Endothelial cell of umbilical vein (primary cell): ENCODE results near the gene PHACTR1. TPM values are rescaled to one million over a fixed set of nuclear protein-coding genes. Genes with fewer than 3 reads are reported as not detected.

Experiments
- BruUV-seq: library from RNA; stranded (reverse); fragments of 400-500 nt; replicated peaks from 2 replicates; lab custom pipeline; 2021; lab: Mats Ljungman, UMichigan
- CTCF ChIA-PET: fragments of 300-600, 350-600 bp; sonication (Branson Sonifier 250); formaldehyde crosslinking; loops from one replicate; lab custom pipeline; 2021; ENCODE audit warnings: antibody characterized with exemption, inconsistent platforms; lab: Charles Lee
- POLR2A ChIA-PET: fragments of 300-600, 350-600 bp; sonication (Branson Sonifier 250); formaldehyde crosslinking; loops from one replicate; lab custom pipeline; 2021; ENCODE audit warnings: antibody characterized with exemption, inconsistent platforms; lab: Charles Lee
- DNase-seq: peaks from one replicate; pipeline ENCODE4 v3.0.0-alpha.2; 2011; ENCODE audit warnings: low read depth, low spot score
- FAIRE-seq: peaks from 2 replicates; lab custom pipeline; 2011; peaks lifted over from hg19 to GRCh38; lab: Jason Lieb, UNC
- H2AFZ ChIP-seq: 2 replicates; pipeline ENCODE4 v1.6.0; 2012; ENCODE audit warnings: low read depth, low read length, control low read depth, inconsistent platforms
- H3K27ac ChIP-seq: 2 replicates; pipeline ENCODE4 v1.5.1; 2011; ENCODE audit warnings: low read depth, mild to moderate bottlenecking, control low read depth, low read length, moderate library complexity; ENCODE audit not compliant: insufficient read depth
- H3K27me3 ChIP-seq, 2 experiments: 2 replicates each; pipeline versions ENCODE4 v1.6.0 to v1.6.1; 2011; ENCODE audit warnings: low read length in 2 of 2, mixed read lengths in 1 of 2; ENCODE audit not compliant: control insufficient read depth in 2 of 2, insufficient read depth in 2 of 2
- H3K36me3 ChIP-seq, 2 experiments: 2 replicates in 1 of 2; 3 replicates in 1 of 2; pipeline ENCODE4 v1.5.1; 2011; ENCODE audit warnings: low read length in 2 of 2, mild to moderate bottlenecking in 1 of 2, moderate library complexity in 1 of 2; ENCODE audit not compliant: control insufficient read depth in 2 of 2, insufficient read depth in 2 of 2; ENCODE audit errors: extremely low read depth in 1 of 2
- H3K4me1 ChIP-seq: 3 replicates; pipeline ENCODE4 v1.5.1; 2011; ENCODE audit warnings: mild to moderate bottlenecking, low read length; ENCODE audit not compliant: control insufficient read depth, insufficient read depth; ENCODE audit errors: extremely low read depth
- H3K4me2 ChIP-seq: 2 replicates; pipeline ENCODE4 v1.6.1; 2011; ENCODE audit warnings: low read length, control low read depth, mixed read lengths; ENCODE audit not compliant: insufficient read depth
- H3K4me3 ChIP-seq, 3 experiments: fragments of 200-600 bp in 1 of 3; sonication (generic), shearing (Covaris generic) in 1 of 3; replicated peaks in 1 of 3; 2 replicates each; pipeline ENCODE4 v1.5.1; 2011 to 2016; ENCODE audit warnings: control low read depth in 3 of 3, low read length in 3 of 3, mild to moderate bottlenecking in 2 of 3, inconsistent platforms in 1 of 3, low read depth in 1 of 3, moderate library complexity in 1 of 3; ENCODE audit not compliant: insufficient read depth in 1 of 3
- H3K79me2 ChIP-seq: 2 replicates; pipeline ENCODE4 v1.6.0; 2012; ENCODE audit warnings: low read length, inconsistent platforms; ENCODE audit not compliant: control insufficient read depth, insufficient read depth
- H3K9ac ChIP-seq: replicated peaks from 2 replicates; pipeline ENCODE3; 2011; ENCODE audit warnings: low read length, control low read depth; ENCODE audit not compliant: insufficient read depth; ENCODE audit errors: extremely low read depth
- H3K9me1 ChIP-seq: replicated peaks from 3 replicates; pipeline ENCODE4 v1.6.0; 2011; ENCODE audit warnings: mild to moderate bottlenecking, low read length; ENCODE audit not compliant: control insufficient read depth, insufficient read depth; ENCODE audit errors: extremely low read depth
- H3K9me3 ChIP-seq: replicated peaks from 2 replicates; pipeline ENCODE4 v1.5.1; 2012; ENCODE audit warnings: low read length, inconsistent platforms; ENCODE audit not compliant: control insufficient read depth, insufficient read depth
- H4K20me1 ChIP-seq: replicated peaks from 2 replicates; pipeline ENCODE3; 2011; ENCODE audit warnings: mild to moderate bottlenecking, low read length; ENCODE audit not compliant: control insufficient read depth, insufficient read depth; ENCODE audit errors: extremely low read depth
- CTCF ChIP-seq, 2 donors: IDR thresholded peaks; 1 replicate in 1 of 2; 2 replicates in 1 of 2; pipeline ENCODE4 v1.5.1; 2011; ENCODE audit warnings: low read length in 2 of 2, mild to moderate bottlenecking in 2 of 2, moderate library complexity in 2 of 2, control low read depth in 1 of 2, inconsistent platforms in 1 of 2, low read depth in 1 of 2; ENCODE audit not compliant: insufficient read depth in 1 of 2; ENCODE audit errors: extremely low read depth in 1 of 2
- EZH2 ChIP-seq: IDR thresholded peaks from 2 replicates; pipeline ENCODE4 v1.6.1; 2012; ENCODE audit warnings: borderline replicate concordance, low read depth, mild to moderate bottlenecking, moderate library complexity, low read length, inconsistent platforms; ENCODE audit not compliant: severe bottlenecking
- FOS ChIP-seq: IDR thresholded peaks from 2 replicates; pipeline ENCODE4 v1.6.1; 2011; ENCODE audit warnings: mild to moderate bottlenecking, low read length, moderate library complexity, borderline replicate concordance; ENCODE audit not compliant: insufficient read depth
- GATA2 ChIP-seq: IDR thresholded peaks from 2 replicates; pipeline ENCODE4 v1.7.0; 2011; ENCODE audit warnings: low read depth, mild to moderate bottlenecking, moderate library complexity, mixed read lengths, low read length; ENCODE audit not compliant: insufficient read length, insufficient read depth
- JUN ChIP-seq: IDR thresholded peaks from 2 replicates; pipeline ENCODE4 v1.6.1; 2011; ENCODE audit warnings: borderline replicate concordance, low read depth; ENCODE audit not compliant: insufficient read length, insufficient read depth
- MYC ChIP-seq: IDR thresholded peaks from one replicate; pipeline ENCODE4 v1.6.1; 2011; ENCODE audit warnings: mild to moderate bottlenecking, low read depth, low read length
- POLR2A ChIP-seq: IDR thresholded peaks from 2 replicates; pipeline ENCODE4 v1.6.1; 2012; ENCODE audit warnings: low read depth, mild to moderate bottlenecking, control low read depth, low read length
- POLR2AphosphoS5 ChIP-seq: IDR thresholded peaks from 2 replicates; pipeline ENCODE4 v1.6.1; 2012; ENCODE audit warnings: low read depth, mild to moderate bottlenecking, control low read depth, low read length, moderate library complexity; ENCODE audit not compliant: insufficient read depth
- dilution Hi-C: fragments of 300-500 bp; cut with MboI; formaldehyde crosslinking; loops from one replicate; pipeline ENCODE4 v1.15.0; 2019; ENCODE audit warnings: low sequenced_read_pairs; ENCODE audit not compliant: extremely low pct_ligation_motif_present
- intact Hi-C: fragments of 100-400 bp; cut with micrococcal nuclease; formaldehyde crosslinking; loops from one replicate; pipeline ENCODE4 v1.10.0; 2022
- polyA plus RNA-seq, 4 experiments: library from polyadenylated mRNA; depleted of rRNA in 3 of 4; stranded (reverse) in 3 of 4; unstranded in 1 of 4; fragments of >200 nt; gene quantifications; 2 replicates each; pipeline versions ENCODE4 v1.2.1 to v1.2.3, GENCODE V29; 2011 to 2012; ENCODE audit warnings: missing spikeins in 1 of 4
- total RNA-seq: library from RNA; stranded (reverse); gene quantifications from 2 replicates; pipeline ENCODE4 v1.2.3, GENCODE V29; 2021
- TF ChIP-seq, protein P1 (sequence below): IDR thresholded peaks from 2 replicates; pipeline ENCODE4 v1.6.1; 2011; ENCODE audit not compliant: insufficient read depth, insufficient read length

The PHACTR1 gene
- total and polyA plus RNA-seq, 2 donors (not counting 3 experiments of a cell fraction or from before 2014, with no cell fraction given): 2.4 to 23.2 TPM

DNA sequence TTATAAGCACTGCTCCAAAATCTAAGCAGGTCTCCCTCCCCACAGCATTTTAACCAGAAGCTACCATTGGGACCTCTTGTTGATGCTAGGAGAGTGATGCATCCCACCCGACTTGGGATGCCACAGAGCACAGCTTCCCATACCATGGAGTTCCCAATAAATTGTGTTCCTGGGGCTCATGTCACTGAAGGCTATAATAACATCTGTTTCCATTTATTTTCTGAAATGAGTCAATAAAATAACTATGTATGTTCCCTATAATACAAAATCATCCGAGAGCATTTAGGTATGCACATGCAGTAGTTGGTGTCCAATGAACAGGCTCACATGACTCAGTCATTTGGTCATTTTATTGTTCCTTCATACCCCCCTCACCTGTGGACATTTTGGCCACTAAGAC, 407.6 kb downstream of the PHACTR1 start:
- no peaks in the 10 kb centered on the region for H3K9me3 ChIP-seq
- ChIA-PET CTCF (interaction anchor here (1.0 to 2.5 kb wide), 3 partner anchors 10 to 213 kb away, joined by 3 to 11 read pairs (median 4); no protein-coding TSS in a partner anchor), POLR2A (no interaction called here)
- intact Hi-C loops (loop anchor here (10.0 kb wide), 1 partner anchor 209 kb away; no protein-coding TSS in a partner anchor), dilution Hi-C loops (no loop called here)
- no peaks in the 10 kb centered on the region for H3K79me2 ChIP-seq
- no peaks in the 10 kb centered on the region for H3K4me1 ChIP-seq
- no peak overlapping the region for H3K9ac ChIP-seq
- H3K4me3 ChIP-seq: no peak overlapping the region
- no peaks in the 10 kb centered on the region for H3K36me3 ChIP-seq
- no peak overlapping the region for H3K4me2 ChIP-seq
- H3K9me1 ChIP-seq: no peaks in the 10 kb centered on the region
- no peaks in the 10 kb centered on the region for H3K27me3 ChIP-seq
- BruUV-seq: no TSS peak
- DNase-seq: no peak
- TF ChIP-seq MYC (no peak), POLR2AphosphoS5 (no peak), CTCF (IDR thresholded peaks at IDR 0.05; ENCODE audit: extremely low read depth in 1 of 2, insufficient read depth in 1 of 2, low read depth in 1 of 2, low read length in 2 of 2) (no peak), JUN (no peak), GATA2 (no peak), POLR2A (no peak), EZH2 (no peak), FOS (no peak)
- TF ChIP-seq, protein P1, sequence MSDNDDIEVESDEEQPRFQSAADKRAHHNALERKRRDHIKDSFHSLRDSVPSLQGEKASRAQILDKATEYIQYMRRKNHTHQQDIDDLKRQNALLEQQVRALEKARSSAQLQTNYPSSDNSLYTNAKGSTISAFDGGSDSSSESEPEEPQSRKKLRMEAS: no peak
- no peak overlapping the region for H3K27ac ChIP-seq
- H2AFZ ChIP-seq: no peak overlapping the region
- no peak for FAIRE-seq
- H4K20me1 ChIP-seq: no peaks in the 10 kb centered on the region
